Neural crest cell (in vitro differentiated cells): ENCODE data around the gene BRINP2. TPM values are rescaled to one million over a fixed set of nuclear protein-coding genes. Genes with fewer than 3 reads are reported as not detected.

Experiments
- DNase-seq: peaks from one replicate; pipeline ENCODE4 v3.0.0; 2021; ENCODE audit warnings: low read depth, mixed read lengths, low spot score
- H3K27ac Mint-ChIP-seq: one replicate; pipeline ENCODE4 v1.8.0; 2021; ENCODE audit warnings: mild to moderate bottlenecking, mixed read lengths; ENCODE audit not compliant: unreplicated experiment
- H3K27me3 Mint-ChIP-seq: 2 replicates; pipeline ENCODE4 v1.8.0; 2021; ENCODE audit warnings: low read depth, mild to moderate bottlenecking, mixed read lengths
- H3K36me3 Mint-ChIP-seq: 2 replicates; pipeline ENCODE4 v1.8.0; 2021; ENCODE audit warnings: low read depth, mild to moderate bottlenecking, mixed read lengths
- H3K4me1 Mint-ChIP-seq: 2 replicates; pipeline ENCODE4 v1.8.0; 2021; ENCODE audit warnings: mixed read lengths
- H3K4me3 Mint-ChIP-seq: one replicate; pipeline ENCODE4 v1.8.0; 2021; ENCODE audit warnings: mild to moderate bottlenecking, mixed read lengths
- H3K9me3 Mint-ChIP-seq: 2 replicates; pipeline ENCODE4 v1.8.0; 2021; ENCODE audit warnings: mixed read lengths
- CTCF ChIP-seq: fragments of 200-600 bp; sonication (generic); conservative IDR thresholded peaks from 2 replicates; pipeline ENCODE4 v1.5.0; 2021; ENCODE audit warnings: antibody characterized with exemption, mild to moderate bottlenecking
- total RNA-seq: library from RNA; stranded (reverse); gene quantifications from 2 replicates; pipeline ENCODE4 v1.2.1, GENCODE V29; 2021

BRINP2 gene
- total RNA-seq, 1 donor from 2014 or later, result 1.4 TPM

GRCh38 chr1:177130451-177130945, 40.3 kb upstream of the BRINP2 start:
- TF ChIP-seq CTCF, result no peak
- no peak for DNase-seq
- H3K9me3 Mint-ChIP-seq, result no peaks in the 10 kb centered on the region
- H3K4me1 Mint-ChIP-seq, result peaks cover 9% of the 10 kb centered on the region
- H3K27ac Mint-ChIP-seq, result no peak overlapping the region
- no peak overlapping the region for H3K4me3 Mint-ChIP-seq
- H3K36me3 Mint-ChIP-seq, result peaks cover 3% of the 10 kb centered on the region
- H3K27me3 Mint-ChIP-seq, result no peaks in the 10 kb centered on the region

GRCh38 chr1:177131723-177132122, 39.0 kb upstream of the BRINP2 start:
- no peak overlapping the region for H3K27ac Mint-ChIP-seq
- no peaks in the 10 kb centered on the region for H3K9me3 Mint-ChIP-seq
- no peaks in the 10 kb centered on the region for H3K27me3 Mint-ChIP-seq
- H3K4me1 Mint-ChIP-seq, result peaks cover 17% of the 10 kb centered on the region
- H3K36me3 Mint-ChIP-seq, result peaks cover 3% of the 10 kb centered on the region
- H3K4me3 Mint-ChIP-seq, result no peak overlapping the region
- DNase-seq, result no peak
- no peak for TF ChIP-seq CTCF

- H3K27ac Mint-ChIP-seq, result no peak overlapping the region
- H3K4me1 Mint-ChIP-seq, result peaks cover 19% of the 10 kb centered on the region
- no peaks in the 10 kb centered on the region for H3K27me3 Mint-ChIP-seq
- H3K9me3 Mint-ChIP-seq, result no peaks in the 10 kb centered on the region
- DNase-seq, result no peak
- H3K4me3 Mint-ChIP-seq, result no peak overlapping the region
- peaks cover 3% of the 10 kb centered on the region for H3K36me3 Mint-ChIP-seq
- no peak for TF ChIP-seq CTCF
These were observed 38.6 kb upstream of the BRINP2 start for GRCh38 chr1:177132141-177132540.

- Mint-ChIP-seq H3K27me3 (no peaks in the 10 kb centered on the region), H3K4me1 (peaks cover 19% of the 10 kb centered on the region), H3K36me3 (peaks cover 2% of the 10 kb centered on the region), H3K9me3 (no peaks in the 10 kb centered on the region), H3K4me3 (no peak overlapping the region), H3K27ac (no peak overlapping the region)
- TF ChIP-seq CTCF, result no peak
- no peak for DNase-seq
These were observed 36.7 kb upstream of the BRINP2 start for GRCh38 chr1:177133977-177134538.

- Mint-ChIP-seq H3K36me3 (no peaks in the 10 kb centered on the region), H3K27ac (no peak overlapping the region), H3K4me3 (no peak overlapping the region), H3K9me3 (no peaks in the 10 kb centered on the region), H3K4me1 (peaks cover 19% of the 10 kb centered on the region), H3K27me3 (no peaks in the 10 kb centered on the region)
- no peak for DNase-seq
- TF ChIP-seq CTCF, result no peak
These were observed 35.5 kb upstream of the BRINP2 start for GRCh38 chr1:177135250-177135649.
